H9 (cell line): ENCODE measurements around the gene MAPK4. TPM values are rescaled to one million over a fixed set of nuclear protein-coding genes. Genes with fewer than 3 reads are reported as not detected.

Experiments used
- DNase-seq: peaks from one replicate; pipeline ENCODE4 v3.0.0-alpha.2; 2017
- H2AFZ ChIP-seq: one replicate; pipeline ENCODE4 v1.6.1; 2013; ENCODE audit warnings: mild to moderate bottlenecking, low read length, control low read depth, moderate library complexity
- H2AK5ac ChIP-seq: 2 replicates; pipeline ENCODE4 v1.6.1; 2013; ENCODE audit warnings: low read length, control low read depth, mixed read lengths; ENCODE audit not compliant: insufficient read length
- H2BK120ac ChIP-seq: one replicate; pipeline ENCODE4 v1.6.1; 2013; ENCODE audit warnings: low read depth, mild to moderate bottlenecking, low read length, control low read depth, inconsistent platforms; ENCODE audit not compliant: poor library complexity, severe bottlenecking
- H2BK12ac ChIP-seq: 2 replicates; pipeline ENCODE4 v1.6.1; 2013; ENCODE audit warnings: low read length, control low read depth, mixed read lengths, low read depth; ENCODE audit not compliant: insufficient read length
- H2BK15ac ChIP-seq: 2 replicates; pipeline ENCODE4 v1.6.1; 2013; ENCODE audit warnings: low read depth, low read length, control low read depth
- H2BK20ac ChIP-seq: one replicate; pipeline ENCODE4 v1.6.1; 2013; ENCODE audit warnings: low read depth, mild to moderate bottlenecking, low read length, control low read depth, inconsistent platforms; ENCODE audit not compliant: poor library complexity, severe bottlenecking
- H2BK5ac ChIP-seq: 2 replicates; pipeline ENCODE4 v1.6.1; 2013; ENCODE audit warnings: low read length, control low read depth, mixed read lengths; ENCODE audit not compliant: insufficient read length
- H3K14ac ChIP-seq: 2 replicates; pipeline ENCODE4 v1.6.1; 2013; ENCODE audit warnings: low read length, control low read depth; ENCODE audit not compliant: insufficient read depth
- H3K18ac ChIP-seq: 2 replicates; pipeline ENCODE4 v1.6.1; 2013; ENCODE audit warnings: low read depth, mild to moderate bottlenecking, mixed read lengths, low read length, control low read depth; ENCODE audit not compliant: insufficient read length
- H3K23ac ChIP-seq: 2 replicates; pipeline ENCODE4 v1.6.1; 2013; ENCODE audit warnings: low read length, control low read depth, mixed read lengths, low read depth; ENCODE audit not compliant: insufficient read length
- H3K23me2 ChIP-seq: 2 replicates; pipeline ENCODE4 v1.6.1; 2013; ENCODE audit warnings: low read depth, mild to moderate bottlenecking, mixed read lengths, low read length, control low read depth; ENCODE audit not compliant: insufficient read length, poor library complexity, severe bottlenecking
- H3K27ac ChIP-seq: 2 replicates; pipeline ENCODE4 v1.5.1; 2013; ENCODE audit warnings: low read length, control low read depth, mixed read lengths, low read depth; ENCODE audit not compliant: insufficient read length
- H3K27me3 ChIP-seq: 2 replicates; pipeline ENCODE4 v1.6.1; 2013; ENCODE audit warnings: low read length, control low read depth, inconsistent platforms; ENCODE audit not compliant: insufficient read depth
- H3K4ac ChIP-seq: 2 replicates; pipeline ENCODE4 v1.6.1; 2013; ENCODE audit warnings: low read depth, mild to moderate bottlenecking, control low read depth, inconsistent platforms, low read length, moderate library complexity
- H3K4me1 ChIP-seq: 2 replicates; pipeline ENCODE4 v1.6.1; 2013; ENCODE audit warnings: low read length, control low read depth, inconsistent platforms; ENCODE audit not compliant: insufficient read depth
- H3K4me2 ChIP-seq: 2 replicates; pipeline ENCODE4 v1.6.1; 2013; ENCODE audit warnings: low read length, control low read depth, mixed read lengths; ENCODE audit not compliant: insufficient read length, insufficient read depth
- H3K56ac ChIP-seq: 2 replicates; pipeline ENCODE4 v1.6.1; 2013; ENCODE audit warnings: low read depth, mild to moderate bottlenecking, mixed read lengths, low read length, control low read depth; ENCODE audit not compliant: insufficient read length
- H3K79me1 ChIP-seq: 2 replicates; pipeline ENCODE4 v1.6.1; 2013; ENCODE audit warnings: low read depth, mild to moderate bottlenecking, moderate library complexity, low read length, control low read depth, inconsistent platforms; ENCODE audit not compliant: insufficient read depth, poor library complexity, severe bottlenecking
- H3K79me2 ChIP-seq: 2 replicates; pipeline ENCODE4 v1.6.1; 2013; ENCODE audit warnings: low read length, control low read depth, inconsistent platforms; ENCODE audit not compliant: insufficient read depth
- H3K9ac ChIP-seq: 2 replicates; pipeline ENCODE4 v1.6.1; 2013; ENCODE audit warnings: low read length, control low read depth, mixed read lengths; ENCODE audit not compliant: insufficient read length; ENCODE audit errors: extremely low read depth
- H3K9me3 ChIP-seq: one replicate; pipeline ENCODE4 v1.6.1; 2013; ENCODE audit warnings: low read depth, low read length, inconsistent platforms; ENCODE audit not compliant: control insufficient read depth
- H3T11ph ChIP-seq: one replicate; pipeline ENCODE4 v1.6.1; 2013; ENCODE audit warnings: mild to moderate bottlenecking, low read length, control low read depth, inconsistent platforms
- H4K20me1 ChIP-seq: one replicate; pipeline ENCODE4 v1.6.1; 2013; ENCODE audit not compliant: control insufficient read depth, insufficient read length, insufficient read depth
- H4K5ac ChIP-seq: 2 replicates; pipeline ENCODE4 v1.6.1; 2013; ENCODE audit warnings: low read depth, mild to moderate bottlenecking, mixed read lengths, low read length, control low read depth; ENCODE audit not compliant: insufficient read length
- H4K8ac ChIP-seq: replicated peaks from 2 replicates; pipeline ENCODE4 v1.6.1; 2013; ENCODE audit warnings: low read length, control low read depth, mixed read lengths, low read depth; ENCODE audit not compliant: insufficient read length
- H4K91ac ChIP-seq: 2 replicates; pipeline ENCODE4 v1.6.1; 2013; ENCODE audit warnings: low read depth, mild to moderate bottlenecking, moderate library complexity, mixed read lengths, low read length, control low read depth; ENCODE audit not compliant: insufficient read length
- H3K27ac Mint-ChIP-seq, 3 experiments: 2 replicates in 2 of 3; 3 replicates in 1 of 3; pipeline ENCODE4 v1.8.0; 2020 to 2021; ENCODE audit warnings: mixed read lengths in 3 of 3, mild to moderate bottlenecking in 1 of 3, moderate library complexity in 1 of 3
- H3K27me3 Mint-ChIP-seq: 2 replicates; pipeline ENCODE4 v1.8.0; 2021; ENCODE audit warnings: low read depth, mild to moderate bottlenecking, moderate library complexity, mixed read lengths
- H3K36me3 Mint-ChIP-seq, 3 experiments: 2 replicates in 2 of 3; 3 replicates in 1 of 3; pipeline ENCODE4 v1.8.0; 2020 to 2021; ENCODE audit warnings: low read depth in 3 of 3, mixed read lengths in 3 of 3; ENCODE audit not compliant: insufficient read depth in 1 of 3
- H3K4me1 Mint-ChIP-seq, 2 experiments: 2 replicates each; pipeline ENCODE4 v1.8.0; 2020; ENCODE audit warnings: mixed read lengths in 2 of 2
- H3K4me3 Mint-ChIP-seq, 2 experiments: 2 replicates in 1 of 2; 3 replicates in 1 of 2; pipeline ENCODE4 v1.8.0; 2020 to 2021; ENCODE audit warnings: mild to moderate bottlenecking in 2 of 2, mixed read lengths in 2 of 2, moderate library complexity in 1 of 2
- H3K9me3 Mint-ChIP-seq, 2 experiments: 2 replicates in 1 of 2; 3 replicates in 1 of 2; pipeline ENCODE4 v1.8.0; 2020; ENCODE audit warnings: mild to moderate bottlenecking in 2 of 2, mixed read lengths in 2 of 2, moderate library complexity in 1 of 2
- WGBS: extraction: QIAGEN DNeasy Blood & Tissue Kit; methylation state at CpG from one replicate; pipeline ENCODE4 v1.1.7; 2013; ENCODE audit warnings: missing lambda C conversion rate, low lambda C conversion rate, mixed read lengths; ENCODE audit not compliant: insufficient read length; ENCODE audit errors: extremely low coverage; 5-methylcytosine and 5-hydroxymethylcytosine counted together
- total RNA-seq: library from RNA; stranded (reverse); gene quantifications from 2 replicates; pipeline ENCODE4 v1.2.1, GENCODE V29; 2021
- TF ChIP-seq, protein P1 (sequence below): fragments of 200-600 bp; sonication (generic); conservative IDR thresholded peaks from 3 replicates; pipeline ENCODE4 v1.8.0; 2021; ENCODE audit warnings: antibody characterized with exemption, mild to moderate bottlenecking

MAPK4 gene
- total RNA-seq, 1 experiment from 2014 or later = 1.6 TPM

DNA sequence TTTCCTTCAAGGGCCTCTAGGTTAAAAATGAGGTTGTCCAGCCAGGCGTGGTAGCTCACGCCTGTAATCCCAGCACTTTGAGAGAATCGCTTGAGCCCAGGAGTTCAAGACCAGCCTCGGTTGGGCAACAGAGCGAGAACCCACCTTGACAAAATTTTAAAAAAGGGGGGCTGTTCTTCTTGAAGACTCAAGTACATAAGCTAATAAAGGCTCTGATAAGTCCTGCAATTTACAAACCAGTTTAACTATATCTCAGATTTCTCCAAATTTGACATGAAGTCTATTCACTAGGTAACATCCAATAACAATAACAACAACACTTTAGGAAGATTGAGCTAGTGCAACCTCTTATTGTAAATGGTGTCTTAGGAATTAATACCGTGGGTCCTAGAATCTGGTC is 129.7 kb downstream of the MAPK4 start:
- Mint-ChIP-seq H3K4me3 (no peak overlapping the region), H3K9me3 (no peaks in the 10 kb centered on the region), H3K27me3 (peaks cover 2% of the 10 kb centered on the region; the same call in 1 of the 2 replicates), H3K4me1 (peaks cover 4 to 15% of the 10 kb centered on the region in 2 experiments; a peak in 3 of 4 replicates), H3K27ac (no peak overlapping the region), H3K36me3 (no peaks in the 10 kb centered on the region)
- Histone ChIP-seq H4K91ac (no peak overlapping the region), H2AFZ (no peak overlapping the region), H3K4me1 (no peaks in the 10 kb centered on the region), H3K27me3 (no peaks in the 10 kb centered on the region), H3K79me1 (no peaks in the 10 kb centered on the region), H4K8ac (no peak overlapping the region), H3K4ac (no peak overlapping the region), H3K14ac (no peak overlapping the region), H2BK5ac (no peak overlapping the region), H3K23ac (no peak overlapping the region), H2BK15ac (no peak overlapping the region), H4K20me1 (no peaks in the 10 kb centered on the region), H2BK20ac (no peak overlapping the region), H3K4me2 (no peak overlapping the region), H3K27ac (no peak overlapping the region), H3K9ac (no peak overlapping the region), H3K56ac (no peak overlapping the region), H3T11ph (no peak overlapping the region), H2AK5ac (no peak overlapping the region), H4K5ac (no peak overlapping the region), H3K79me2 (no peaks in the 10 kb centered on the region), H3K9me3 (no peaks in the 10 kb centered on the region), H2BK12ac (no peak overlapping the region), H2BK120ac (no peak overlapping the region), H3K23me2 (no peaks in the 10 kb centered on the region), H3K18ac (no peak overlapping the region)
- TF ChIP-seq, protein P1, sequence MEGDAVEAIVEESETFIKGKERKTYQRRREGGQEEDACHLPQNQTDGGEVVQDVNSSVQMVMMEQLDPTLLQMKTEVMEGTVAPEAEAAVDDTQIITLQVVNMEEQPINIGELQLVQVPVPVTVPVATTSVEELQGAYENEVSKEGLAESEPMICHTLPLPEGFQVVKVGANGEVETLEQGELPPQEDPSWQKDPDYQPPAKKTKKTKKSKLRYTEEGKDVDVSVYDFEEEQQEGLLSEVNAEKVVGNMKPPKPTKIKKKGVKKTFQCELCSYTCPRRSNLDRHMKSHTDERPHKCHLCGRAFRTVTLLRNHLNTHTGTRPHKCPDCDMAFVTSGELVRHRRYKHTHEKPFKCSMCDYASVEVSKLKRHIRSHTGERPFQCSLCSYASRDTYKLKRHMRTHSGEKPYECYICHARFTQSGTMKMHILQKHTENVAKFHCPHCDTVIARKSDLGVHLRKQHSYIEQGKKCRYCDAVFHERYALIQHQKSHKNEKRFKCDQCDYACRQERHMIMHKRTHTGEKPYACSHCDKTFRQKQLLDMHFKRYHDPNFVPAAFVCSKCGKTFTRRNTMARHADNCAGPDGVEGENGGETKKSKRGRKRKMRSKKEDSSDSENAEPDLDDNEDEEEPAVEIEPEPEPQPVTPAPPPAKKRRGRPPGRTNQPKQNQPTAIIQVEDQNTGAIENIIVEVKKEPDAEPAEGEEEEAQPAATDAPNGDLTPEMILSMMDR = no peak
- DNase-seq = no peak
- WGBS = no CpG with 5 or more reads among the region's 6 CpGs
